SU-DHL-6 (cell line): Measurements from ENCODE around the gene BIN2.
"Not testable (repeated sequence)": the region's sequence is repeated elsewhere in the genome, so short reads cannot be mapped to it uniquely, and the experiment has no call there.

ENCODE experiments used
- H2AFZ ChIP-seq: fragments of 200-600 bp; sonication (generic); 2 replicates; pipeline ENCODE4 v1.6.1; 2014; ENCODE audit warnings: low read depth, mild to moderate bottlenecking, moderate library complexity, mixed read lengths, antibody characterized with exemption, low read length; ENCODE audit not compliant: severe bottlenecking
- H3F3A ChIP-seq: fragments of 200-600 bp; shearing (Covaris generic); 2 replicates; pipeline ENCODE4 v1.6.0; 2016; ENCODE audit warnings: antibody characterized with exemption, mild to moderate bottlenecking; ENCODE audit not compliant: insufficient read depth
- H3K27ac ChIP-seq: fragments of 200-600 bp; sonication (generic); 2 replicates; pipeline ENCODE4 v1.5.1; 2016; ENCODE audit warnings: low read depth, mild to moderate bottlenecking, low read length, moderate library complexity, mixed read lengths
- H3K27me3 ChIP-seq: fragments of 200-600 bp; sonication (generic), shearing (Covaris generic); 2 replicates; pipeline ENCODE4 v1.6.0; 2014; ENCODE audit warnings: mild to moderate bottlenecking, low read length
- H3K36me3 ChIP-seq: fragments of 200-600 bp; sonication (generic); 2 replicates; pipeline ENCODE4 v1.6.1; 2014; ENCODE audit warnings: mild to moderate bottlenecking, low read length, mixed read lengths
- H3K4me2 ChIP-seq: fragments of 300-600, 200-600 bp; shearing (Covaris generic), sonication (generic); 2 replicates; pipeline ENCODE4 v1.6.0; 2014; ENCODE audit warnings: low read length, low read depth, mild to moderate bottlenecking; ENCODE audit not compliant: poor library complexity, severe bottlenecking
- H3K4me3 ChIP-seq: fragments of 200-600 bp; sonication (generic); 2 replicates; pipeline ENCODE4 v1.5.1; 2014; ENCODE audit warnings: antibody characterized with exemption, low read length, mild to moderate bottlenecking, mixed read lengths; ENCODE audit not compliant: insufficient read depth, poor library complexity, severe bottlenecking
- H3K79me2 ChIP-seq: fragments of 200-600 bp; sonication (generic); 2 replicates; pipeline ENCODE4 v1.6.1; 2014; ENCODE audit warnings: mild to moderate bottlenecking, low read length, moderate library complexity; ENCODE audit not compliant: insufficient read depth
- H3K9ac ChIP-seq: fragments of 200-600 bp; sonication (generic); 2 replicates; pipeline ENCODE4 v1.7.0; 2014; ENCODE audit warnings: mild to moderate bottlenecking, low read length
- H3K9me2 ChIP-seq: fragments of 200-600 bp; sonication (generic); replicated peaks from 2 replicates; pipeline ENCODE4 v1.6.1; 2014; ENCODE audit warnings: low read length; ENCODE audit not compliant: insufficient read depth
- H3K9me3 ChIP-seq: fragments of 200-600 bp; sonication (generic); 2 replicates; pipeline ENCODE4 v1.6.1; 2014; ENCODE audit warnings: low read length, mixed read lengths; ENCODE audit not compliant: insufficient read depth
- H4K20me1 ChIP-seq: fragments of 200-600 bp; sonication (generic); 2 replicates; pipeline ENCODE4 v1.6.1; 2014; ENCODE audit warnings: low read depth, mild to moderate bottlenecking, antibody characterized with exemption, low read length, moderate library complexity, mixed read lengths
- EZH2phosphoT487 ChIP-seq: fragments of 200-600 bp; sonication (generic), shearing (Covaris generic); conservative IDR thresholded peaks from 2 replicates; pipeline ENCODE4 v1.6.1; 2018; ENCODE audit warnings: mild to moderate bottlenecking, antibody characterized with exemption, low read length, moderate library complexity, mixed read lengths
- TF ChIP-seq, protein P1 (sequence below): fragments of 200-600 bp; sonication (generic); IDR thresholded peaks from one replicate; pipeline ENCODE4 v1.5.1; 2017; ENCODE audit warnings: antibody characterized with exemption, mild to moderate bottlenecking, low read length, moderate library complexity; ENCODE audit not compliant: insufficient read depth, poor library complexity, severe bottlenecking

Gene BIN2

DNA sequence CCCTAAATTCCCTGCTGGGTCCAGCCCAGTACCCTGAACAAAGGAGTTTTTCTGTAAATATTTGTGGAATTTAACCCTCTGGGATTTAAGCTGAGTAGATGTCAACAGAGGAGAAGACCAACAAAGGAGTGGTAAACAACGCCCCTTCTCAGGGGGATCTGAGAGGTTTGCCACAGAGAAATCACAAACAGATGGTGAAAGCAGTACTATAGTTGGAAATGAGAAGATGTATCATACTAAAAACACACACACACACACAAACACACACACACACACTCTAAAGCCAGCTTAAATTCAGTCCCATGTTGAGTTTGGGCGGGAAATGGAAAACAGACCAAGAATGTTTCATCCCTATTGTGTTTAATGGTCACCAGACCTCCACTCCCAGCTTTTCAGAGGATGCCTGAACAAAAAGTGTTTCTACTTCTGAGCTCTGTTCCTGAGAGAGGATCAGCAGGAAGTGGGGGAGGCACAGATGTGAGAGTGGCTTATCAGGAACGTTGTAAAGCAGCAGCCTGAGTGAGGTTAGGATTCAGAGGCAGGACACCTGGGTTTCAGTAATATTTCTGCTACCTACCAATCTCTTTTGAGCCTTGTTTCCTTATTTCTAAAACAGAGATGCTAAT is 3.2 kb downstream of the BIN2 start:
- Histone ChIP-seq H2AFZ (no peak overlapping the region), H3K9me2 (no peaks in the 10 kb centered on the region), H3K27me3 (no peaks in the 10 kb centered on the region; the same call in 1 of the 2 replicates), H3K4me2 (no peak overlapping the region), H3F3A (no peaks in the 10 kb centered on the region), H4K20me1 (no peaks in the 10 kb centered on the region), H3K4me3 (no peak overlapping the region), H3K79me2 (no peaks in the 10 kb centered on the region), H3K36me3 (no peaks in the 10 kb centered on the region), H3K9me3 (no peaks in the 10 kb centered on the region), H3K27ac (no peak overlapping the region), H3K9ac (no peak overlapping the region)
- TF ChIP-seq, protein P1, sequence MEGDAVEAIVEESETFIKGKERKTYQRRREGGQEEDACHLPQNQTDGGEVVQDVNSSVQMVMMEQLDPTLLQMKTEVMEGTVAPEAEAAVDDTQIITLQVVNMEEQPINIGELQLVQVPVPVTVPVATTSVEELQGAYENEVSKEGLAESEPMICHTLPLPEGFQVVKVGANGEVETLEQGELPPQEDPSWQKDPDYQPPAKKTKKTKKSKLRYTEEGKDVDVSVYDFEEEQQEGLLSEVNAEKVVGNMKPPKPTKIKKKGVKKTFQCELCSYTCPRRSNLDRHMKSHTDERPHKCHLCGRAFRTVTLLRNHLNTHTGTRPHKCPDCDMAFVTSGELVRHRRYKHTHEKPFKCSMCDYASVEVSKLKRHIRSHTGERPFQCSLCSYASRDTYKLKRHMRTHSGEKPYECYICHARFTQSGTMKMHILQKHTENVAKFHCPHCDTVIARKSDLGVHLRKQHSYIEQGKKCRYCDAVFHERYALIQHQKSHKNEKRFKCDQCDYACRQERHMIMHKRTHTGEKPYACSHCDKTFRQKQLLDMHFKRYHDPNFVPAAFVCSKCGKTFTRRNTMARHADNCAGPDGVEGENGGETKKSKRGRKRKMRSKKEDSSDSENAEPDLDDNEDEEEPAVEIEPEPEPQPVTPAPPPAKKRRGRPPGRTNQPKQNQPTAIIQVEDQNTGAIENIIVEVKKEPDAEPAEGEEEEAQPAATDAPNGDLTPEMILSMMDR, result no peak
- TF ChIP-seq EZH2phosphoT487, result no peak

DNA sequence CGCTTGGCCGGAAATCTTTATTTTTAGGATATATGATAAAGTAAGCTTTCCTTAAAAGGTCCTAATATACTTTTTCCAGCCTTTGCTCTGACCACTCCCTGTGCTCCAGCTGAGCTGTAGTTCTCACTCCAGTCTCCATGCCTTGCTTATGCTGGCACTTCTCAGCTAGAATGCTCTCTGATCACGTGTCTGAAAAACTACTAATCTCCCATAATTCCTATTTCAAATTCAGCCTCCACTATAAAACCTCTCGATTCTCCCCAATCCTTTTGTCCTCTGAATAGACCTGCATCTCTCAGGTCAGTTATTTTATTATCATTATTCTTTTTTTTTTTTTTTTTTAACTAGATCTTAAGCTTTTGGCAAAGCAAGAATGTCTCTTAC is 3.7 kb downstream of the BIN2 start:
- no peaks in the 10 kb centered on the region for H3K36me3 ChIP-seq
- no peak overlapping the region for H3K9ac ChIP-seq
- no peak overlapping the region for H3K4me2 ChIP-seq
- no peaks in the 10 kb centered on the region for H3K9me3 ChIP-seq
- no peak overlapping the region for H3K4me3 ChIP-seq
- no peak overlapping the region for H3K27ac ChIP-seq
- H2AFZ ChIP-seq, result no peak overlapping the region
- no peaks in the 10 kb centered on the region for H3F3A ChIP-seq
- H3K9me2 ChIP-seq, result no peaks in the 10 kb centered on the region
- TF ChIP-seq EZH2phosphoT487, result no peak
- TF ChIP-seq, protein P1, result no peak
- H3K27me3 ChIP-seq, result no peaks in the 10 kb centered on the region; the same call in 1 of the 2 replicates
- no peaks in the 10 kb centered on the region for H3K79me2 ChIP-seq
- H4K20me1 ChIP-seq, result no peaks in the 10 kb centered on the region

DNA sequence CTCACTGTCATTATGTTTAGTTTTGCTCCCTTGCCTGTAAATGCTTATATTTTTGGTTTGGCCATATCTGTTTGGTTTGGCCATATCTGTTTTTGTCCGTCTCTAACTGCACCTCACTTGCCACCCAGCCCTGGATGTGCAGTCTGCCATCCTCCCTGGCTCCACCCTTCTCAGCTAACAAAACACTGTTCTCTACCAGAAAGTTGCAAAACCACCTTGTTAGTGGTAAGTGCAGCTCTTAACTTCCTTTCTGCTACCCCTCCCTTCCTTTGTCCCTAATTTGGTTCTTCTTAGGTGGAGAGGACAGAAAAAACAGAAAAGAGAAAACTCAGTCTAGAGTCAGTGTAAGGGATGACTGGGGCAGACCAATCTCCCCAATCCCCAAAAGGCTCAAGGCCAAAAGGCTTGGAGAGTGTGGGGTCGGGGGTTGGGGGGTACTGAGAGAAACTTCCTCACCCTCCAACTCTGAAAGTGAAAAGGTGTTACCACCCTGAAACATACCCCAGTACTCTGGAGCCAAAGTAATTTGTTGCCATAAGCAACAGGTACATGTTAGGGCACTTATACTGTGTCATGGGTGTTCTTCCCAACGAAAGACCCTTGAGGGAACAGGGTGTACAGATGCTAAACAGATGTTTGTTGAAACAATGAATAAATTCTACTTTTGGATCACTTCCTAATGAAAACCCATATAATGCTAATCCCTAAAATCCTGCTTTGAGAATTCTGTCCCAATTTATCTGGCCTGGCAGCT is 5.0 kb downstream of the BIN2 start:
- TF ChIP-seq EZH2phosphoT487, result no peak
- TF ChIP-seq, protein P1, result no peak
- no peak overlapping the region for H3K27ac ChIP-seq
- H3K9ac ChIP-seq, result no peak overlapping the region
- no peaks in the 10 kb centered on the region for H3K9me3 ChIP-seq
- H3F3A ChIP-seq, result no peaks in the 10 kb centered on the region
- H3K9me2 ChIP-seq, result no peaks in the 10 kb centered on the region
- no peak overlapping the region for H2AFZ ChIP-seq
- H3K27me3 ChIP-seq, result no peaks in the 10 kb centered on the region
- no peaks in the 10 kb centered on the region for H4K20me1 ChIP-seq
- no peak overlapping the region for H3K4me2 ChIP-seq
- no peak overlapping the region for H3K4me3 ChIP-seq
- H3K79me2 ChIP-seq, result no peaks in the 10 kb centered on the region
- H3K36me3 ChIP-seq, result no peaks in the 10 kb centered on the region

DNA sequence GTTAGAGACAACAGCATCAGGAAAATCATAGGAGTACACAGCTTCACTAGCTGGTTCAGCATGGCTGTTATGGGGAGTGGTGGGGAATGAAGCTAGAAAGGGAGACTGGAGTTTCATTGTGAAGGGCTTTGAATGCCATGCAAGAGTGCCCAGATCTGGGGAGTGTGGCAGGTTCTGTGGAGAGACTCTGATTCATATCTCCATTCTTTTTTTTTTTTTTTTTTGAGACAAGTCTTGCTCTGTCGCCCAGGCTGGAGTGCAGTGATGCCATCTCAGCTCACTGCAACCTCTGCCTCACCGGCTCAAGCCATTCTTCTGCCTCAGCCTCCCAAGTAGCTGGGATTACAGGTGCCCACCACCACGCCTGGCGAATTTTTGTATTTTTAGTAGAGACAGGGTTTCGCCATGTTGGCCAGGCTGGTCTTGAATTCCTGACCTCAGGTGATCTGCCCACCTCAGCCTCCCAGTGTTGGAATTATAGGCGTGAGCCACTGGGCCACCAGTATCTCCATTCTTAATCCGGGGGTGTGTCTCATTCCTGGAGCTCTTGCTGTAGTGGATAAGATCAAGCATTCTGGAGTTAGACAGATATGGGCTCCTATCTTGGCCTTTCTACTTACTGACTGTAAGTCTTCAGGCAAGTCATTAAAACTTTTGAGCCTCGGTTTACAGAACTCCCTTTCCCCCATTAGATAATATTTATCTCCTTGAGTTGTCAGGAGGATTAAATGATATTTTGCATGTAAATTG is 5.7 kb downstream of the BIN2 start:
- not testable (repeated sequence) for H3F3A ChIP-seq, H3K9me3 ChIP-seq, H3K27me3 ChIP-seq, H3K9ac ChIP-seq, H3K27ac ChIP-seq, H3K79me2 ChIP-seq, H3K4me3 ChIP-seq, H4K20me1 ChIP-seq, H3K4me2 ChIP-seq, H3K36me3 ChIP-seq, H2AFZ ChIP-seq, H3K9me2 ChIP-seq
